Measurements from ENCODE around the gene RHOH.
"Not testable (repeated sequence)": the region's sequence is repeated elsewhere in the genome, so short reads cannot be mapped to it uniquely, and the experiment has no call there.

RHOH gene

GRCh38 chr4:40258627-40259026 lies 61.8 kb downstream of the RHOH start:
- DNase-seq = no peak

- DNase-seq = no peak
Observed at GRCh38 chr4:40261231-40262076, 64.6 kb downstream of the RHOH start.

- DNase-seq = no peak
Observed at GRCh38 chr4:40262077-40262528, 65.3 kb downstream of the RHOH start.

GRCh38 chr4:40262861-40263260 lies 66.0 kb downstream of the RHOH start:
- DNase-seq = no peak

GRCh38 chr4:40264497-40264896 lies 67.7 kb downstream of the RHOH start:
- DNase-seq = no peak

- DNase-seq = no peak
Observed at GRCh38 chr4:40264995-40265909, 68.4 kb downstream of the RHOH start.

GRCh38 chr4:40265910-40266274 lies 69.1 kb downstream of the RHOH start:
- no peak for DNase-seq

- DNase-seq = no peak
Observed at GRCh38 chr4:40269133-40269532, 72.3 kb downstream of the RHOH start.

GRCh38 chr4:40270609-40271008 lies 73.8 kb downstream of the RHOH start:
- DNase-seq = no peak

- DNase-seq = no peak
Observed at GRCh38 chr4:40275065-40275730, 78.4 kb downstream of the RHOH start.

GRCh38 chr4:40276546-40276945 lies 79.7 kb downstream of the RHOH start:
- no peak for DNase-seq

- no peak for DNase-seq
Observed at GRCh38 chr4:40280586-40280985, 83.8 kb downstream of the RHOH start.

GRCh38 chr4:40281099-40281498 lies 84.3 kb downstream of the RHOH start:
- no peak for DNase-seq

GRCh38 chr4:40281913-40282312 lies 85.1 kb downstream of the RHOH start:
- no peak for DNase-seq

- not testable (repeated sequence) for DNase-seq
Observed at GRCh38 chr4:40282857-40283256, 86.0 kb downstream of the RHOH start.

GRCh38 chr4:40283413-40283812 lies 86.6 kb downstream of the RHOH start:
- no peak for DNase-seq

GRCh38 chr4:40283968-40284367 lies 87.1 kb downstream of the RHOH start:
- no peak for DNase-seq

GRCh38 chr4:40285692-40286091 lies 88.9 kb downstream of the RHOH start:
- no peak for DNase-seq

GRCh38 chr4:40288566-40288965 lies 91.7 kb downstream of the RHOH start:
- DNase-seq = no peak

- no peak for DNase-seq
Observed at GRCh38 chr4:40289366-40290188, 92.7 kb downstream of the RHOH start.
